SK-N-SH treated with all-trans-retinoic acid at 6 μM for 48 hours (cell line): ENCODE results near the gene ANO3.

Experiments
- ARNTL ChIP-seq: fragments of 450-650 bp; formaldehyde crosslinking; IDR thresholded peaks from 2 replicates; pipeline ENCODE4 v1.5.0; 2020; ENCODE audit warnings: low read depth, mild to moderate bottlenecking, moderate library complexity, borderline replicate concordance
- TF ChIP-seq, protein P1 (sequence below): fragments of 250-450 bp; sonication (Bioruptor Pico); IDR thresholded peaks from 2 replicates; pipeline ENCODE4 v1.5.1; 2021; ENCODE audit warnings: mild to moderate bottlenecking, moderate library complexity

DNA sequence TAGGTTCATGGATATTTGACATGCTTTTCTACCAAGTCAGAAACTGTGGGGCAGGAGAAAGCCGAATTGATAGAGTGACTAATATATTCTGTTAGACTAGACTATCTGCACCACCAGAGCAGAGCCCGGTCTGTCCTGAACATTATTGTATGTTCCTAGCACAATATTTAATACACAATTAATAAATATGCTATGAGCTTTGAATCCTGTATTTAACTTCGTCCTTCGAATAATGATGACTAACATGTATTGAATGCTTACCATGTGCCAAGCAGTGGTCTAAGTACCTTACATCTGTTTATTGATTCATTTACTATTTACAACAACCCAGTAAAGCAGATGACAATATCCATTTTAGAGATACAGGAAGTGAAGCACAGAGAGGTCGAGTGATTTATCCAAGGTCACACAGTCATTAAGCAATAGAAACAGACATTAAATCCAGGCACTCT is 44.8 kb upstream of the ANO3 start:
- TF ChIP-seq, protein P1, sequence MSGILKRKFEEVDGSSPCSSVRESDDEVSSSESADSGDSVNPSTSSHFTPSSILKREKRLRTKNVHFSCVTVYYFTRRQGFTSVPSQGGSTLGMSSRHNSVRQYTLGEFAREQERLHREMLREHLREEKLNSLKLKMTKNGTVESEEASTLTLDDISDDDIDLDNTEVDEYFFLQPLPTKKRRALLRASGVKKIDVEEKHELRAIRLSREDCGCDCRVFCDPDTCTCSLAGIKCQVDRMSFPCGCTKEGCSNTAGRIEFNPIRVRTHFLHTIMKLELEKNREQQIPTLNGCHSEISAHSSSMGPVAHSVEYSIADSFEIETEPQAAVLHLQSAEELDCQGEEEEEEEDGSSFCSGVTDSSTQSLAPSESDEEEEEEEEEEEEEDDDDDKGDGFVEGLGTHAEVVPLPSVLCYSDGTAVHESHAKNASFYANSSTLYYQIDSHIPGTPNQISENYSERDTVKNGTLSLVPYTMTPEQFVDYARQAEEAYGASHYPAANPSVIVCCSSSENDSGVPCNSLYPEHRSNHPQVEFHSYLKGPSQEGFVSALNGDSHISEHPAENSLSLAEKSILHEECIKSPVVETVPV (CRISPR knock-in tag): no peak
- TF ChIP-seq ARNTL: no peak
